HG03139 (cell line): ENCODE data around the gene OR3A2.
"Not testable (repeated sequence)": the region's sequence is repeated elsewhere in the genome, so short reads cannot be mapped to it uniquely, and the experiment has no call there.

Experiments
- ATAC-seq: cut with Tn5 transposase; IDR thresholded peaks from one replicate; pipeline ENCODE4 v1.9.1; 2021; ENCODE audit not compliant: unreplicated experiment

Gene OR3A2

GRCh38 chr17:3385869-3386816, at the start of gene OR3A2:
OR3A2 (minus strand) TSS chr17:3386308.
- ATAC-seq = no peak

GRCh38 chr17:3433741-3434140, 47.6 kb upstream of the OR3A2 start, which contains the start of gene OR1E2:
OR1E2 (minus strand) TSS chr17:3433841; CDS start chr17:3433841, 0 bp downstream.
- no peak for ATAC-seq

GRCh38 chr17:3433215-3433614, 47.1 kb upstream of the OR3A2 start:
- not testable (repeated sequence) for ATAC-seq

GRCh38 chr17:3418222-3418621, 32.1 kb upstream of the OR3A2 start:
- no peak for ATAC-seq

GRCh38 chr17:3415610-3416009, 29.5 kb upstream of the OR3A2 start:
- no peak for ATAC-seq

GRCh38 chr17:3412216-3412615, 26.1 kb upstream of the OR3A2 start:
- ATAC-seq = not testable (repeated sequence)

- ATAC-seq = no peak
Measured at GRCh38 chr17:3411070-3411469, 25.0 kb upstream of the OR3A2 start, which contains the start of gene OR3A3. OR3A3 (plus strand) TSS chr17:3411370.

GRCh38 chr17:3403856-3404255, 17.7 kb upstream of the OR3A2 start:
- not testable (repeated sequence) for ATAC-seq

GRCh38 chr17:3401786-3402185, 15.7 kb upstream of the OR3A2 start:
- no peak for ATAC-seq

GRCh38 chr17:3400055-3400454, 13.9 kb upstream of the OR3A2 start:
- no peak for ATAC-seq

- no peak for ATAC-seq
Measured at GRCh38 chr17:3398310-3398709, 12.2 kb upstream of the OR3A2 start, which contains the start of gene OR1E1. OR1E1 (minus strand) TSS chr17:3398410; CDS start chr17:3398410, 0 bp downstream.

GRCh38 chr17:3397801-3398200, 11.7 kb upstream of the OR3A2 start:
- ATAC-seq = not testable (repeated sequence)

- no peak for ATAC-seq
Measured at GRCh38 chr17:3389791-3390190, 3.7 kb upstream of the OR3A2 start.

- ATAC-seq = no peak
Measured at GRCh38 chr17:3381957-3382356, 4.2 kb downstream of the OR3A2 start.

- ATAC-seq = no peak
Measured at GRCh38 chr17:3378321-3378720, 7.8 kb downstream of the OR3A2 start.

- not testable (repeated sequence) for ATAC-seq
Measured at GRCh38 chr17:3371167-3371566, 14.9 kb downstream of the OR3A2 start.

GRCh38 chr17:3342782-3343181, 43.3 kb downstream of the OR3A2 start:
- ATAC-seq = not testable (repeated sequence)

GRCh38 chr17:3335876-3336275, 50.2 kb downstream of the OR3A2 start:
- no peak for ATAC-seq

- no peak for ATAC-seq
Measured at GRCh38 chr17:3318336-3318735, 67.8 kb downstream of the OR3A2 start.

GRCh38 chr17:3316836-3317235, 69.3 kb downstream of the OR3A2 start:
- no peak for ATAC-seq

GRCh38 chr17:3308603-3309002, 77.5 kb downstream of the OR3A2 start:
- ATAC-seq = no peak

GRCh38 chr17:3298260-3298659, 87.8 kb downstream of the OR3A2 start, which contains the start of gene OR3A1:
OR3A1 (minus strand) TSS chr17:3298360; CDS start chr17:3292582, 5,778 bp downstream.
- ATAC-seq = no peak
